Activated T-helper 17 cell treated with anti-CD3 and anti-CD28 coated beads, Interleukin-2, amount 50 U/mL, for 72 hours (primary cell): ENCODE data around the gene HBP1. TPM values are rescaled to one million over a fixed set of nuclear protein-coding genes. Genes with fewer than 3 reads are reported as not detected.

Experiments
- ATAC-seq: fragments of 150-1000 bp; cut with Tn5 transposase; replicated peaks from 2 replicates; pipeline ENCODE4 v1.10.0; 2021; ENCODE audit warnings: mild to moderate bottlenecking, moderate library complexity
- H3K27ac Mint-ChIP-seq: one replicate; pipeline ENCODE4 v1.8.0; 2022; ENCODE audit warnings: mixed read lengths
- H3K27me3 Mint-ChIP-seq: one replicate; pipeline ENCODE4 v1.8.0; 2022; ENCODE audit warnings: mixed read lengths
- H3K36me3 Mint-ChIP-seq: one replicate; pipeline ENCODE4 v1.8.0; 2022; ENCODE audit warnings: low read depth, mild to moderate bottlenecking, mixed read lengths
- H3K4me1 Mint-ChIP-seq: one replicate; pipeline ENCODE4 v1.8.0; 2022; ENCODE audit warnings: mixed read lengths
- H3K4me3 Mint-ChIP-seq: one replicate; pipeline ENCODE4 v1.8.0; 2022; ENCODE audit warnings: mild to moderate bottlenecking, mixed read lengths
- H3K9me3 Mint-ChIP-seq: one replicate; pipeline ENCODE4 v1.8.0; 2022; ENCODE audit warnings: mixed read lengths
- total RNA-seq, 2 donors: library from RNA; stranded (reverse); gene quantifications; one replicate each; pipeline ENCODE4 v1.2.3, GENCODE V29; 2022

HBP1 gene
- total RNA-seq, 2 donors from 2014 or later: 21.8 to 63.5 TPM

DNA sequence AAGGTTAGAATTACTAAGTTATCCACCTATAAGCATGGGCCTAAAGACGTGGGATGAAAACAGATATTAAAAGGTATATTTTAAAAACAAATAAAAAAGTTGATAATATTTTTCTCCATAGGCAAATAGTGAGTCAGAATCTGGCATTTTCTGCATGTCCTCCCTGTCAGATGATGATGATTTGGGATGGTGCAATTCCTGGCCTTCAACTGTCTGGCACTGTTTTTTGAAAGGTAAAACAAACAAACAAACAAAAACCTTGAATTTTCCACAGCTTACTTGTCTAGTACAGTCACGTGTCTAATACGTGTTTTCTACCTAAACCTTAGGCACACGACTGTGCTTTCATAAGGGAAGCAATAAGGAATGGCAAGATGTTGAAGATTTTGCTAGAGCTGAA is 17.4 kb downstream of the HBP1 start:
- H3K36me3 Mint-ChIP-seq: peaks cover 98% of the 10 kb centered on the region
- no peaks in the 10 kb centered on the region for H3K27me3 Mint-ChIP-seq
- no peak overlapping the region for H3K27ac Mint-ChIP-seq
- H3K4me3 Mint-ChIP-seq: no peak overlapping the region
- H3K9me3 Mint-ChIP-seq: no peaks in the 10 kb centered on the region
- ATAC-seq: no peak
- H3K4me1 Mint-ChIP-seq: peaks cover 7% of the 10 kb centered on the region

- ATAC-seq: no peak
- Mint-ChIP-seq H3K9me3 (no peaks in the 10 kb centered on the region), H3K27me3 (no peaks in the 10 kb centered on the region), H3K4me1 (peaks cover 7% of the 10 kb centered on the region), H3K4me3 (no peak overlapping the region), H3K36me3 (peaks cover 99% of the 10 kb centered on the region), H3K27ac (peak overlapping the region; percentile 48)
Observed at GRCh38 chr7:107187774-107188173, 19.0 kb downstream of the HBP1 start.

DNA sequence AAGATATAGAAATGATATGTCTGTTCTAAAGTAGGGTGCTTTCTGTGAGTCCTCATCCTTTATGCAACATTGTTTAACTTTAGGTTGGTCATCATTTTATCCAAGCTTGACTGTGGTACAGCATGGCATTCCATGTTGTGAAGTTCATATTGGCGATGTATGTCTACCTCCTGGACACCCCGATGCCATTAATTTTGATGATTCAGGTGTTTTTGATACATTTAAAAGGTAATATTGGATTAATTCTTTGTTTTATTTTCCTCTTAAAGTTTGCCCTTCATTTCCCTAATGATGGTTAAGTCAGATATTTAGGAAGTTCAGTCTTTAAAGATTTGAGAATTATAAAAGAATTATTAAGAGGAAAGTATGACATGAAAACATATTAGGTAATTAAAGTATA is 21.3 kb downstream of the HBP1 start:
- H3K4me1 Mint-ChIP-seq: peaks cover 7% of the 10 kb centered on the region

DNA sequence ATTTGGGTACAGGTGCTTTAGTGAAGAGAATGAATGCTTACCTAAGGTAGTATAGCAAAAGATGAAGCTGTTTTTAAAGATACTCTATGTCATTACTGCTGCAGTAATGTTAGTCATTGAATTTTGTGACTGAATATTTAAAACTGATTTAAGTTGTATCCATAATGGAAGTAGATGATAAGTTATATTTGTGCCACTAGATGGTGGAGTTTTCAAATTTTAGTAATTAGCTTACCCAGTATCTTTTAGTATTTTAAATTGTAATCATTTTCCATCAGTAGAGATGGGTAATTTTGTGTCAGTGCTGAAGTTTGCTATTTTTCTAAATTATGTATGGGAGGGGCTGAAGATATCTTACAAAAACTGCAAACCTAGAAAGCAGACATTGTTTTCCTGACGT is 25.2 kb downstream of the HBP1 start:
- no peak overlapping the region for H3K4me3 Mint-ChIP-seq
- no peaks in the 10 kb centered on the region for H3K4me1 Mint-ChIP-seq
- no peaks in the 10 kb centered on the region for H3K9me3 Mint-ChIP-seq
- H3K27me3 Mint-ChIP-seq: no peaks in the 10 kb centered on the region
- H3K36me3 Mint-ChIP-seq: peaks cover 98% of the 10 kb centered on the region
- peak overlapping the region; percentile 16 for H3K27ac Mint-ChIP-seq
- no peak for ATAC-seq

More for the DNA sequence above, 21.3 kb downstream of the HBP1 start:
- ATAC-seq: no peak
- peaks cover 98% of the 10 kb centered on the region for H3K36me3 Mint-ChIP-seq
- no peak overlapping the region for H3K27ac Mint-ChIP-seq
- no peaks in the 10 kb centered on the region for H3K9me3 Mint-ChIP-seq
- no peak overlapping the region for H3K4me3 Mint-ChIP-seq
- no peaks in the 10 kb centered on the region for H3K27me3 Mint-ChIP-seq

GRCh38 chr7:107196834-107197610 is 28.2 kb downstream of the HBP1 start:
- H3K36me3 Mint-ChIP-seq: peaks cover 98% of the 10 kb centered on the region
- H3K27ac Mint-ChIP-seq: peak overlapping the region; percentile 29
- no peak for ATAC-seq
- no peak overlapping the region for H3K4me3 Mint-ChIP-seq
- H3K9me3 Mint-ChIP-seq: no peaks in the 10 kb centered on the region
- H3K27me3 Mint-ChIP-seq: no peaks in the 10 kb centered on the region
- no peaks in the 10 kb centered on the region for H3K4me1 Mint-ChIP-seq

GRCh38 chr7:107201795-107202450 is 33.1 kb downstream of the HBP1 start:
- no peak overlapping the region for H3K4me3 Mint-ChIP-seq
- no peaks in the 10 kb centered on the region for H3K9me3 Mint-ChIP-seq
- no peaks in the 10 kb centered on the region for H3K4me1 Mint-ChIP-seq
- no peaks in the 10 kb centered on the region for H3K27me3 Mint-ChIP-seq
- H3K36me3 Mint-ChIP-seq: peaks cover 100% of the 10 kb centered on the region
- H3K27ac Mint-ChIP-seq: peak overlapping the region; percentile 37
- peak; percentile 38 for ATAC-seq

- H3K27me3 Mint-ChIP-seq: no peaks in the 10 kb centered on the region
- peak overlapping the region; percentile 12 for H3K27ac Mint-ChIP-seq
- no peaks in the 10 kb centered on the region for H3K9me3 Mint-ChIP-seq
- H3K4me3 Mint-ChIP-seq: no peak overlapping the region
- no peaks in the 10 kb centered on the region for H3K4me1 Mint-ChIP-seq
- ATAC-seq: no peak
- H3K36me3 Mint-ChIP-seq: peaks cover 100% of the 10 kb centered on the region
Observed at GRCh38 chr7:107203607-107204006, 34.8 kb downstream of the HBP1 start.

- H3K9me3 Mint-ChIP-seq: no peaks in the 10 kb centered on the region
- H3K4me1 Mint-ChIP-seq: no peaks in the 10 kb centered on the region
- H3K4me3 Mint-ChIP-seq: no peak overlapping the region
- no peaks in the 10 kb centered on the region for H3K27me3 Mint-ChIP-seq
- no peak for ATAC-seq
- peaks cover 99% of the 10 kb centered on the region for H3K36me3 Mint-ChIP-seq
- no peak overlapping the region for H3K27ac Mint-ChIP-seq
Observed at GRCh38 chr7:107206136-107206535, 37.3 kb downstream of the HBP1 start.

DNA sequence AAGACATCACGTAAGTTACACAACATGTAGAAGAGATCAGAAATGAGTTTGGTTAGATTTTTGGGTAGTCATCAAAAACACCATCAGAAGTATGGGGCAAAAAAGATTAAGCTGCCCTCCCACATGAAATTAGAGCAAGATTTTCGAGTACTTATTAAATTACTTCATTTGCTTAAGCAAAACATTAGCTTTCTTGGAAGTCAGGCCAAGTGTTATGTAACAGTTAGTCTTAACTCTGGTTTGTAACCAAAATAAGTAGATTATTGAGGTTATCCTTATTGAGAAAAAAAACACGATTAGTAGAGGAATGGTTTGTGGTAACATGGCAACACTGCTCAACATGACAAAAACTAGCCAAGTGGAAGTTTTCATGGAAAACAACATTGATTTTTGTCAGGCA is 37.9 kb downstream of the HBP1 start:
- Mint-ChIP-seq H3K27ac (no peak overlapping the region), H3K36me3 (peaks cover 98% of the 10 kb centered on the region), H3K4me3 (no peak overlapping the region), H3K9me3 (no peaks in the 10 kb centered on the region), H3K4me1 (no peaks in the 10 kb centered on the region), H3K27me3 (no peaks in the 10 kb centered on the region)
- ATAC-seq: no peak

- H3K27me3 Mint-ChIP-seq: no peaks in the 10 kb centered on the region
- H3K36me3 Mint-ChIP-seq: peaks cover 90% of the 10 kb centered on the region
- H3K9me3 Mint-ChIP-seq: no peaks in the 10 kb centered on the region
- H3K4me3 Mint-ChIP-seq: no peak overlapping the region
- H3K4me1 Mint-ChIP-seq: peaks cover under 1% of the 10 kb centered on the region
- H3K27ac Mint-ChIP-seq: no peak overlapping the region
- ATAC-seq: no peak
Observed at GRCh38 chr7:107207459-107207858, 38.7 kb downstream of the HBP1 start.

GRCh38 chr7:107208024-107208521 is 39.3 kb downstream of the HBP1 start:
- Mint-ChIP-seq H3K4me3 (no peak overlapping the region), H3K27me3 (no peaks in the 10 kb centered on the region), H3K36me3 (peaks cover 84% of the 10 kb centered on the region), H3K9me3 (no peaks in the 10 kb centered on the region), H3K27ac (no peak overlapping the region), H3K4me1 (peaks cover 3% of the 10 kb centered on the region)
- no peak for ATAC-seq

- Mint-ChIP-seq H3K27me3 (no peaks in the 10 kb centered on the region), H3K27ac (no peak overlapping the region), H3K36me3 (peaks cover 82% of the 10 kb centered on the region), H3K4me3 (no peak overlapping the region), H3K9me3 (no peaks in the 10 kb centered on the region), H3K4me1 (peaks cover 3% of the 10 kb centered on the region)
- ATAC-seq: no peak
Observed at GRCh38 chr7:107208563-107208962, 39.8 kb downstream of the HBP1 start.

- peaks cover 3% of the 10 kb centered on the region for H3K4me1 Mint-ChIP-seq
- peaks cover 79% of the 10 kb centered on the region for H3K36me3 Mint-ChIP-seq
Observed at GRCh38 chr7:107209565-107209964, 40.8 kb downstream of the HBP1 start.

GRCh38 chr7:107210400-107210799 is 41.6 kb downstream of the HBP1 start:
- Mint-ChIP-seq H3K4me3 (no peak overlapping the region), H3K4me1 (peaks cover 3% of the 10 kb centered on the region), H3K36me3 (peaks cover 79% of the 10 kb centered on the region), H3K9me3 (peaks cover 4% of the 10 kb centered on the region), H3K27me3 (no peaks in the 10 kb centered on the region), H3K27ac (no peak overlapping the region)
- no peak for ATAC-seq

More at GRCh38 chr7:107209565-107209964, 40.8 kb downstream of the HBP1 start:
- H3K27me3 Mint-ChIP-seq: no peaks in the 10 kb centered on the region
- H3K27ac Mint-ChIP-seq: peak overlapping the region; percentile 34
- ATAC-seq: no peak
- H3K9me3 Mint-ChIP-seq: no peaks in the 10 kb centered on the region
- H3K4me3 Mint-ChIP-seq: no peak overlapping the region

DNA sequence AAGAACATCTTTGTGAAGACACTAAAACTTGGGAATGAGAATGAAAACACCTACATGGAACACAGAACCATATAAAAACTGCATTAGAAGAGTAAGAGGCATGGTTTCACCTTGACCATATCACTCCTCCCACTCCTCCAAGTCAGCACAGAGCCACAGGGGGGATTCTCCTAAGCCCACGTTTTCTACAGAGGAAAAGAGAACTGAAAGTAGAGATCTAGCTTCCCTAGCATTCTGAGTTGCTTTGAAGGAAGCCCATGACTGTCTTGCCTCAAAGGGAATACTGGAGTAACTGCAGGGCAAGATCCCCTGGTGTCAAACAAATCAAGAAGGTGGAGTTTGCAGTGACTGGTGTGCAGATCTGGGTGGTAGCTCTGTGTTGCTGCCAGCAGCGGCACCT is 43.9 kb downstream of the HBP1 start:
- no peak overlapping the region for H3K4me3 Mint-ChIP-seq
- no peak for ATAC-seq
- no peak overlapping the region for H3K27ac Mint-ChIP-seq
- H3K27me3 Mint-ChIP-seq: no peaks in the 10 kb centered on the region
- peaks cover 4% of the 10 kb centered on the region for H3K9me3 Mint-ChIP-seq
- peaks cover 65% of the 10 kb centered on the region for H3K36me3 Mint-ChIP-seq
- H3K4me1 Mint-ChIP-seq: peaks cover 3% of the 10 kb centered on the region
